IMR-90 (cell line): ENCODE data around the gene LRRC75B. TPM values are rescaled to one million over a fixed set of nuclear protein-coding genes. Genes with fewer than 3 reads are reported as not detected.

Experiments used
- ATAC-seq: fragments of 200-7000 bp; cut with Tn5 transposase; 2 replicates; pipeline ENCODE4 v1.9.1; 2020; ENCODE audit warnings: low read depth, mild to moderate bottlenecking, moderate library complexity
- BruUV-seq: library from RNA; stranded (reverse); fragments of 400-500 nt; replicated peaks from 2 replicates; lab custom pipeline; 2021; lab: Mats Ljungman, UMichigan
- CTCF ChIA-PET: fragments of 300-600 bp; formaldehyde crosslinking; extraction: SDS; loops from one replicate; lab custom pipeline; 2021; ENCODE audit warnings: antibody characterized with exemption; lab: Yijun Ruan, JAX
- POLR2A ChIA-PET: fragments of 300-600 bp; sonication (Branson Sonifier 250); formaldehyde crosslinking; loops from one replicate; lab custom pipeline; 2022; ENCODE audit warnings: antibody characterized with exemption; ENCODE audit not compliant: unreplicated experiment; lab: Charles Lee
- DNase-seq: peaks from one replicate; pipeline ENCODE4 v3.0.0; 2013
- H2AFZ ChIP-seq: replicated peaks from 2 replicates; pipeline ENCODE3; 2013; ENCODE audit warnings: low read length, mild to moderate bottlenecking; ENCODE audit not compliant: poor library complexity
- H2AK5ac ChIP-seq: 2 replicates; pipeline ENCODE4 v1.6.1; 2013; ENCODE audit warnings: low read depth, low read length, inconsistent platforms
- H2AK9ac ChIP-seq: replicated peaks from 2 replicates; pipeline ENCODE3; 2013; ENCODE audit warnings: mild to moderate bottlenecking, low read depth, low read length, moderate library complexity; ENCODE audit not compliant: poor library complexity
- H2BK120ac ChIP-seq: 2 replicates; pipeline ENCODE4 v1.6.1; 2013; ENCODE audit warnings: low read depth, low read length, inconsistent platforms
- H2BK15ac ChIP-seq: 3 replicates; pipeline ENCODE4 v1.6.1; 2013; ENCODE audit warnings: low read depth, low read length, inconsistent platforms
- H2BK20ac ChIP-seq: 2 replicates; pipeline ENCODE4 v1.6.1; 2013; ENCODE audit warnings: low read depth, mild to moderate bottlenecking, inconsistent platforms, low read length, moderate library complexity
- H2BK5ac ChIP-seq: 2 replicates; pipeline ENCODE4 v1.6.1; 2013; ENCODE audit warnings: mild to moderate bottlenecking, low read depth, low read length, inconsistent platforms; ENCODE audit not compliant: poor library complexity, severe bottlenecking
- H3K14ac ChIP-seq: replicated peaks from 2 replicates; pipeline ENCODE4 v1.6.1; 2013; ENCODE audit warnings: low read depth, low read length, inconsistent platforms
- H3K18ac ChIP-seq: 2 replicates; pipeline ENCODE4 v1.6.1; 2013; ENCODE audit warnings: low read depth, low read length, control low read depth
- H3K23ac ChIP-seq: 2 replicates; pipeline ENCODE4 v1.6.1; 2013; ENCODE audit warnings: low read depth, low read length, inconsistent platforms
- H3K27ac ChIP-seq: 2 replicates; pipeline ENCODE4 v1.5.1; 2013; ENCODE audit warnings: mild to moderate bottlenecking, control low read depth, low read length; ENCODE audit not compliant: insufficient read depth
- H3K27me3 ChIP-seq: 2 replicates; pipeline ENCODE4 v1.6.1; 2013; ENCODE audit warnings: low read length; ENCODE audit not compliant: control insufficient read depth, insufficient read depth
- H3K36me3 ChIP-seq: 2 replicates; pipeline ENCODE4 v1.6.1; 2013; ENCODE audit warnings: low read length, mixed read lengths; ENCODE audit not compliant: control insufficient read depth, insufficient read depth
- H3K4ac ChIP-seq: 2 replicates; pipeline ENCODE4 v1.6.1; 2013; ENCODE audit warnings: low read depth, low read length, inconsistent platforms
- H3K4me1 ChIP-seq: 2 replicates; pipeline ENCODE4 v1.6.1; 2013; ENCODE audit warnings: low read length, mixed read lengths; ENCODE audit not compliant: control insufficient read depth, insufficient read depth
- H3K4me2 ChIP-seq: 2 replicates; pipeline ENCODE4 v1.6.1; 2013; ENCODE audit warnings: low read depth, mild to moderate bottlenecking, control low read depth, low read length, moderate library complexity
- H3K4me3 ChIP-seq: 2 replicates; pipeline ENCODE4 v1.5.1; 2013; ENCODE audit warnings: low read depth, mild to moderate bottlenecking, control low read depth, low read length, moderate library complexity; ENCODE audit not compliant: insufficient read depth
- H3K56ac ChIP-seq: 2 replicates; pipeline ENCODE4 v1.6.1; 2013; ENCODE audit warnings: low read length, inconsistent platforms; ENCODE audit not compliant: insufficient read depth; ENCODE audit errors: extremely low read depth
- H3K79me1 ChIP-seq, 2 experiments: 2 replicates each; pipeline ENCODE4 v1.6.1; 2013; ENCODE audit warnings: low read length in 2 of 2, inconsistent platforms in 1 of 2, low read depth in 1 of 2
- H3K9ac ChIP-seq: 2 replicates; pipeline ENCODE4 v1.6.1; 2013; ENCODE audit warnings: low read depth, low read length, control low read depth
- H3K9me1 ChIP-seq: 2 replicates; pipeline ENCODE4 v1.6.1; 2013; ENCODE audit warnings: low read length, inconsistent platforms; ENCODE audit not compliant: insufficient read depth
- H3K9me3 ChIP-seq: 2 replicates; pipeline ENCODE4 v1.6.1; 2013; ENCODE audit warnings: low read length; ENCODE audit not compliant: control insufficient read depth, insufficient read depth
- H4K20me1 ChIP-seq: 2 replicates; pipeline ENCODE4 v1.6.1; 2013; ENCODE audit warnings: low read length, inconsistent platforms; ENCODE audit not compliant: insufficient read depth
- H4K5ac ChIP-seq: 2 replicates; pipeline ENCODE4 v1.6.1; 2013; ENCODE audit warnings: mild to moderate bottlenecking, low read depth, low read length, control low read depth
- H4K8ac ChIP-seq, 2 experiments: 2 replicates each; pipeline ENCODE4 v1.6.1; 2013; ENCODE audit warnings: low read depth in 2 of 2, low read length in 2 of 2, control low read depth in 1 of 2, inconsistent platforms in 1 of 2
- H4K91ac ChIP-seq: 2 replicates; pipeline ENCODE4 v1.6.1; 2013; ENCODE audit warnings: low read depth, low read length, inconsistent platforms; ENCODE audit not compliant: insufficient read depth
- BHLHE40 ChIP-seq: fragments of 150-350 bp; IDR thresholded peaks from 2 replicates; pipeline ENCODE4 v1.6.1; 2016; ENCODE audit warnings: mild to moderate bottlenecking, low read depth, low read length
- CEBPB ChIP-seq: IDR thresholded peaks from 2 replicates; pipeline ENCODE4 v1.6.1; 2012; ENCODE audit warnings: low read depth, low read length, improper control_type of control experiment
- CHD1 ChIP-seq: IDR thresholded peaks from 2 replicates; pipeline ENCODE4 v1.6.1; 2012; ENCODE audit warnings: low read depth, low read length, improper control_type of control experiment
- FOS ChIP-seq: fragments of 150-350 bp; IDR thresholded peaks from 2 replicates; pipeline ENCODE4 v1.6.1; 2016; ENCODE audit warnings: low read depth, low read length
- MAFK ChIP-seq: IDR thresholded peaks from 2 replicates; pipeline ENCODE4 v1.6.1; 2012; ENCODE audit warnings: low read depth, low read length, improper control_type of control experiment
- MAZ ChIP-seq: IDR thresholded peaks from 2 replicates; pipeline ENCODE4 v1.6.1; 2012; ENCODE audit warnings: low read depth, mild to moderate bottlenecking, low read length, improper control_type of control experiment, moderate library complexity, borderline replicate concordance
- MXI1 ChIP-seq: IDR thresholded peaks from 2 replicates; pipeline ENCODE4 v1.6.1; 2012; ENCODE audit warnings: low read depth, mild to moderate bottlenecking, low read length, moderate library complexity, borderline replicate concordance
- NFE2L2 ChIP-seq: fragments of 150-350 bp; IDR thresholded peaks from 2 replicates; pipeline ENCODE4 v1.6.1; 2016; ENCODE audit warnings: low read depth, mild to moderate bottlenecking, low read length
- POLR2A ChIP-seq: IDR thresholded peaks from 2 replicates; pipeline ENCODE4 v1.6.1; 2012; ENCODE audit warnings: mild to moderate bottlenecking, low read depth, low read length
- RAD21 ChIP-seq: IDR thresholded peaks from 2 replicates; pipeline ENCODE4 v1.6.1; 2012; ENCODE audit warnings: low read length, improper control_type of control experiment
- RCOR1 ChIP-seq: IDR thresholded peaks from 2 replicates; pipeline ENCODE4 v1.6.1; 2012; ENCODE audit warnings: mild to moderate bottlenecking, low read length, improper control_type of control experiment; ENCODE audit not compliant: insufficient replicate concordance
- SMC3 ChIP-seq: fragments of 150-350 bp; IDR thresholded peaks from 2 replicates; pipeline ENCODE4 v1.6.1; 2016; ENCODE audit warnings: low read depth, mild to moderate bottlenecking, antibody characterized with exemption, low read length, moderate library complexity
- USF2 ChIP-seq: fragments of 150-350 bp; IDR thresholded peaks from 2 replicates; pipeline ENCODE4 v1.6.1; 2017; ENCODE audit warnings: mild to moderate bottlenecking, antibody characterized with exemption, low read length, low read depth
- WGBS, 2 experiments: methylation state at CpG; one replicate each; pipeline versions ENCODE4 v1.1.5 to v1.1.7; 2013; ENCODE audit warnings: missing lambda C conversion rate in 2 of 2; ENCODE audit not compliant: insufficient read length in 1 of 2; ENCODE audit errors: extremely low coverage in 2 of 2; 5-methylcytosine and 5-hydroxymethylcytosine counted together
- dilution Hi-C: fragments of 300-500 bp; cut with HindIII; formaldehyde crosslinking; loops from one replicate; pipeline ENCODE4 v1.14.3; 2018; ENCODE audit warnings: low sequenced_read_pairs; ENCODE audit not compliant: unreplicated experiment
- in situ Hi-C: fragments of 300-500 bp; cut with MboI; formaldehyde crosslinking; loops from 3 replicates; pipeline ENCODE4 v1.14.3; 2019; ENCODE audit warnings: low sequenced_read_pairs, inconsistent platforms, mixed read lengths
- intact Hi-C: fragments of 100-400 bp; cut with micrococcal nuclease; formaldehyde crosslinking; loops from 2 replicates; pipeline ENCODE4 v1.10.0; 2022
- polyA plus RNA-seq, 3 experiments: library from polyadenylated mRNA; depleted of rRNA; stranded (reverse); fragments of >200 nt; gene quantifications; 2 replicates each; pipeline ENCODE4 v1.2.3, GENCODE V29; 2012; ENCODE audit warnings: low replicate concordance in 1 of 3
- total RNA-seq: library from RNA; depleted of rRNA; stranded (reverse); fragments of >200 nt; gene quantifications from 2 replicates; pipeline ENCODE4 v1.2.3, GENCODE V29; 2012
- TF ChIP-seq, protein P1 (sequence below): fragments of 150-350 bp; IDR thresholded peaks from 2 replicates; pipeline ENCODE4 v1.6.1; 2016; ENCODE audit warnings: low read depth, mild to moderate bottlenecking, low read length, moderate library complexity, borderline replicate concordance
- TF ChIP-seq, protein P2 (sequence below): conservative IDR thresholded peaks from 2 replicates; pipeline ENCODE4 v1.5.1; 2012; ENCODE audit warnings: mild to moderate bottlenecking, low read depth, low read length, improper control_type of control experiment

Gene LRRC75B
- total and polyA plus RNA-seq, 2 of the 4 experiments (the other 2 are of a cell fraction): 1.6 to 10.7 TPM

DNA sequence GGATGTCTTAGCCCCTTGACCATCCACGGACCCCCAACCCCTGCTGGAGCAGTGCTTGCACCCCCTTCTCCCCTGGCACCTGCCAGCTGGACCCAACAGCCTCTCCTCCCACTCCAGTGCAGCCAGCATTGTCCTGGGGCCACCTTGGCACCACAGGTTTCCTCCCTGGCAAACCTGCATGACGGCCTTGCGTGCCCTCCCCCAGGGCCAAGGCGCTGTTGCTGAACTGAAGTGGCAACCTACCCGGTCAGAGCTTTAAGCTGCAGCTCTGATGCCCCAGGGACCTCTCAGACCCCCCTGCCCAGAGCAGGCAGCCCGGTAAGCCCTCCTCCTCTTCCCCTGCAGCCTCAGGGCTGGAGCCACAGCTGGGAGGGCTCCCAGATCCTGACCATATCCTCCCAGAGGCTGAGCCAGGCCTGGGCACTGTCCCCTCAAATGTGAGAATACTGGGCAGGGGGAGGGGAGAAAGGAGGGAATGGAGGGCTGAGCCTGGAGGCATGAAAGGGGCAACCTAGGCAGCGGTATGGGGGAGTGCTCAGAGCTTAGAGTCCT lies 1.8 kb upstream of the LRRC75B start:
- no peak overlapping the region for H3K4me3 ChIP-seq
- no TSS peak for BruUV-seq
- no peak overlapping the region for H3K18ac ChIP-seq
- in situ Hi-C loops (no loop called here), dilution Hi-C loops (no loop called here), intact Hi-C loops (no loop called here)
- POLR2A ChIA-PET: no interaction called here
- no peaks in the 10 kb centered on the region for H3K27me3 ChIP-seq
- H3K23ac ChIP-seq: no peak overlapping the region
- H2AK5ac ChIP-seq: no peak overlapping the region; the same call in 1 of the 2 replicates
- H3K9ac ChIP-seq: no peak overlapping the region
- no peak overlapping the region for H4K8ac ChIP-seq
- CTCF ChIA-PET: no interaction called here
- TF ChIP-seq SMC3 (no peak), RCOR1 (no peak), CEBPB (no peak), MAZ (no peak), POLR2A (no peak), CHD1 (no peak), USF2 (no peak), RAD21 (no peak), MAFK (no peak), FOS (no peak), NFE2L2 (no peak), MXI1 (no peak), BHLHE40 (no peak)
- TF ChIP-seq, protein P1, sequence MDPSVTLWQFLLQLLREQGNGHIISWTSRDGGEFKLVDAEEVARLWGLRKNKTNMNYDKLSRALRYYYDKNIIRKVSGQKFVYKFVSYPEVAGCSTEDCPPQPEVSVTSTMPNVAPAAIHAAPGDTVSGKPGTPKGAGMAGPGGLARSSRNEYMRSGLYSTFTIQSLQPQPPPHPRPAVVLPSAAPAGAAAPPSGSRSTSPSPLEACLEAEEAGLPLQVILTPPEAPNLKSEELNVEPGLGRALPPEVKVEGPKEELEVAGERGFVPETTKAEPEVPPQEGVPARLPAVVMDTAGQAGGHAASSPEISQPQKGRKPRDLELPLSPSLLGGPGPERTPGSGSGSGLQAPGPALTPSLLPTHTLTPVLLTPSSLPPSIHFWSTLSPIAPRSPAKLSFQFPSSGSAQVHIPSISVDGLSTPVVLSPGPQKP: no peak
- TF ChIP-seq, protein P2, sequence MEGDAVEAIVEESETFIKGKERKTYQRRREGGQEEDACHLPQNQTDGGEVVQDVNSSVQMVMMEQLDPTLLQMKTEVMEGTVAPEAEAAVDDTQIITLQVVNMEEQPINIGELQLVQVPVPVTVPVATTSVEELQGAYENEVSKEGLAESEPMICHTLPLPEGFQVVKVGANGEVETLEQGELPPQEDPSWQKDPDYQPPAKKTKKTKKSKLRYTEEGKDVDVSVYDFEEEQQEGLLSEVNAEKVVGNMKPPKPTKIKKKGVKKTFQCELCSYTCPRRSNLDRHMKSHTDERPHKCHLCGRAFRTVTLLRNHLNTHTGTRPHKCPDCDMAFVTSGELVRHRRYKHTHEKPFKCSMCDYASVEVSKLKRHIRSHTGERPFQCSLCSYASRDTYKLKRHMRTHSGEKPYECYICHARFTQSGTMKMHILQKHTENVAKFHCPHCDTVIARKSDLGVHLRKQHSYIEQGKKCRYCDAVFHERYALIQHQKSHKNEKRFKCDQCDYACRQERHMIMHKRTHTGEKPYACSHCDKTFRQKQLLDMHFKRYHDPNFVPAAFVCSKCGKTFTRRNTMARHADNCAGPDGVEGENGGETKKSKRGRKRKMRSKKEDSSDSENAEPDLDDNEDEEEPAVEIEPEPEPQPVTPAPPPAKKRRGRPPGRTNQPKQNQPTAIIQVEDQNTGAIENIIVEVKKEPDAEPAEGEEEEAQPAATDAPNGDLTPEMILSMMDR: no peak
- H2BK20ac ChIP-seq: no peak overlapping the region
- no peaks in the 10 kb centered on the region for H3K4me1 ChIP-seq
- H3K36me3 ChIP-seq: no peaks in the 10 kb centered on the region; the same call in 1 of the 2 replicates
- peaks cover 0 to 8% of the 10 kb centered on the region in 2 experiments; a peak in 2 of 4 replicates for H3K79me1 ChIP-seq
- no peak overlapping the region for H2AK9ac ChIP-seq
- 92% methylated on average over 3 of the region's 7 CpGs; no CpG with 5 or more reads in 1 of the 2 experiments for WGBS, 2 experiments
- no peaks in the 10 kb centered on the region for H3K9me3 ChIP-seq
- H2BK120ac ChIP-seq: no peak overlapping the region
- H2BK5ac ChIP-seq: no peak overlapping the region
- H3K14ac ChIP-seq: no peak overlapping the region
- H3K27ac ChIP-seq: no peak overlapping the region
- H3K56ac ChIP-seq: no peak overlapping the region
- no peak overlapping the region for H2BK15ac ChIP-seq
- H3K9me1 ChIP-seq: peaks cover 11% of the 10 kb centered on the region
- no peak overlapping the region for H4K91ac ChIP-seq
- H4K20me1 ChIP-seq: no peaks in the 10 kb centered on the region
- H3K4ac ChIP-seq: no peak overlapping the region
- no peak for DNase-seq
- H3K4me2 ChIP-seq: no peak overlapping the region
- H4K5ac ChIP-seq: no peak overlapping the region
- H2AFZ ChIP-seq: no peak overlapping the region
- ATAC-seq: no peak
